ENCODE data around the gene IRAK1. TPM values are rescaled to one million over a fixed set of nuclear protein-coding genes. Genes with fewer than 3 reads are reported as not detected.

IRAK1 gene
- polyA plus RNA-seq, 10 donors, result 32.5 to 61.0 (median 46.7) TPM

Other genes starting within 250 kb of the IRAK1 start
- 100 to 1,000 TPM; 116 to 277 (median 198) TPM for gene SRPK3, start 238.9 kb downstream of the IRAK1 start, polyA plus RNA-seq (ENCODE audit: insufficient read length in 10 of 10)
- 10 to 100 TPM; 40.6 to 55.9 (median 44.3) TPM for gene IDH3G, start 225.5 kb downstream of the IRAK1 start, polyA plus RNA-seq (ENCODE audit: insufficient read length in 10 of 10)
- gene SSR4, start 225.2 kb downstream of the IRAK1 start, polyA plus RNA-seq (ENCODE audit: insufficient read length in 10 of 10), result 100 to 1,000 TPM; 101 to 153 (median 115) TPM
- 1 to 10 TPM; 2.6 to 5.5 (median 3.5) TPM for gene PDZD4, start 189.4 kb downstream of the IRAK1 start, polyA plus RNA-seq (ENCODE audit: insufficient read length in 10 of 10)
- 1 to 10 TPM; 1.8 to 7.4 (median 3.0) TPM for gene L1CAM, start 133.7 kb downstream of the IRAK1 start, polyA plus RNA-seq (ENCODE audit: insufficient read length in 10 of 10)
- 1 to 10 TPM in 3 of 10 donors, under 1 TPM in 7; 0.48 to 1.2 (median 0.76) TPM for gene AVPR2, start 115.2 kb downstream of the IRAK1 start, polyA plus RNA-seq (ENCODE audit: insufficient read length in 10 of 10)
- 10 to 100 TPM; 14.7 to 28.5 (median 19.5) TPM for gene ARHGAP4, start 93.6 kb downstream of the IRAK1 start, polyA plus RNA-seq (ENCODE audit: insufficient read length in 10 of 10)
- 10 to 100 TPM; 58.4 to 69.5 (median 61.9) TPM for gene NAA10, start 84.9 kb downstream of the IRAK1 start, polyA plus RNA-seq (ENCODE audit: insufficient read length in 10 of 10)
- 1 to 10 TPM; 1.9 to 6.5 (median 3.0) TPM for gene RENBP, start 75.3 kb downstream of the IRAK1 start, polyA plus RNA-seq (ENCODE audit: insufficient read length in 10 of 10)
- 10 to 100 TPM; 24.8 to 41.3 (median 32.2) TPM for gene HCFC1, start 48.1 kb downstream of the IRAK1 start, polyA plus RNA-seq (ENCODE audit: insufficient read length in 10 of 10)
- gene TMEM187, start 47.1 kb downstream of the IRAK1 start, polyA plus RNA-seq (ENCODE audit: insufficient read length in 10 of 10), result 1 to 10 TPM; 2.6 to 7.9 (median 5.4) TPM
- 10 to 100 TPM; 16.0 to 26.0 (median 19.9) TPM for gene MECP2, start 77.8 kb upstream of the IRAK1 start, polyA plus RNA-seq (ENCODE audit: insufficient read length in 10 of 10)
- not detected for gene OPN1LW, start 124.3 kb upstream of the IRAK1 start, polyA plus RNA-seq (ENCODE audit: insufficient read length in 10 of 10)
- gene OPN1MW, start 162.7 kb upstream of the IRAK1 start, polyA plus RNA-seq (ENCODE audit: insufficient read length in 10 of 10), result not detected
- gene OPN1MW2, start 199.9 kb upstream of the IRAK1 start, polyA plus RNA-seq (ENCODE audit: insufficient read length in 10 of 10), result not detected
- gene OPN1MW3, start 237.7 kb upstream of the IRAK1 start, polyA plus RNA-seq (ENCODE audit: insufficient read length in 10 of 10), result not detected